GM10266 (cell line): Measurements from ENCODE around the gene MGST2.

Experiments
- DNase-seq: peaks from one replicate; pipeline ENCODE4 v3.0.0; 2012; ENCODE audit errors: extremely low spot score
- TF ChIP-seq, protein P1 (sequence below): IDR thresholded peaks from 2 replicates; pipeline ENCODE4 v1.5.1; 2012; ENCODE audit warnings: mild to moderate bottlenecking, low read depth; ENCODE audit not compliant: control insufficient read depth, insufficient read depth; ENCODE audit errors: missing control alignments

The MGST2 gene

DNA sequence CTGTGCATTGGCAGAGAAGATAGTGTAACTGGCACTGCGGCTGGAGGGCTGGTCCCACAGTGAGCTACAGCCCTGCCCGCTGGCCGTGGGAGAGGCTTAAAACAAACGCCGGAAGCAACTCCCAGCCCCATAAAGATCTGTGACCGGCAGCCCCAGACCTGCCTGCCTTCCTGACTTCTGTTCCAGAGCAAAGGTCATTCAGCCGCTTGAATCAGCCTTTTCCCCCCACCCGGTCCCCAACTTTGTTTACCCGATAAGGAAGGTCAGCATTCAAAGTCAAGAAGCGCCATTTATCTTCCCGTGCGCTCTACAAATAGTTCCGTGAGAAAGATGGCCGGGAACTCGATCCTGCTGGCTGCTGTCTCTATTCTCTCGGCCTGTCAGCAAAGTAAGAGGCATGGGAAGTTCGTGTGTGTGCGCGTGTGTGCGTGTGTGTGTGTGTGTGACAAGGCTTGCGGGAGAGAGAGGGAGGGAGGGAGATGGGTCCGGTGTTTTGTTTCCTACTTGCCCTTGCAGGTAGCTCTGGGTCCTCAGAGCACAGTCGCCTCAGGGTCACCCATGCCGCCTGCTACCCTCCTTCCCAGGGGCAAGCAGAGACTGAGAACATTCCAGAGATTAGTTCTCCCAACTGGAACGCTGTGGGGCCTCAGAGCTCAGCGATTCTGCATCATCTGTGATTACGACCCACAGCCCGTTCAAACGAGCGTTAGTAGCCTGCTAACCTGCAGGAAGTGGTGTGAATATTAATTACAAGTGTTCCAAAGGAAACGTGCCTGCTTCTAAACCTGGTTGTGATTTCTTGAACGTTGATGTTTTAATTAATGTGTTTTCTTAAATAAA is at the start of gene MGST2:
Gene MGST2 (plus strand): TSS at position 130 of the 840 bp plus-strand sequence. CDS start 201 bp downstream, at position 331.
- TF ChIP-seq, protein P1, sequence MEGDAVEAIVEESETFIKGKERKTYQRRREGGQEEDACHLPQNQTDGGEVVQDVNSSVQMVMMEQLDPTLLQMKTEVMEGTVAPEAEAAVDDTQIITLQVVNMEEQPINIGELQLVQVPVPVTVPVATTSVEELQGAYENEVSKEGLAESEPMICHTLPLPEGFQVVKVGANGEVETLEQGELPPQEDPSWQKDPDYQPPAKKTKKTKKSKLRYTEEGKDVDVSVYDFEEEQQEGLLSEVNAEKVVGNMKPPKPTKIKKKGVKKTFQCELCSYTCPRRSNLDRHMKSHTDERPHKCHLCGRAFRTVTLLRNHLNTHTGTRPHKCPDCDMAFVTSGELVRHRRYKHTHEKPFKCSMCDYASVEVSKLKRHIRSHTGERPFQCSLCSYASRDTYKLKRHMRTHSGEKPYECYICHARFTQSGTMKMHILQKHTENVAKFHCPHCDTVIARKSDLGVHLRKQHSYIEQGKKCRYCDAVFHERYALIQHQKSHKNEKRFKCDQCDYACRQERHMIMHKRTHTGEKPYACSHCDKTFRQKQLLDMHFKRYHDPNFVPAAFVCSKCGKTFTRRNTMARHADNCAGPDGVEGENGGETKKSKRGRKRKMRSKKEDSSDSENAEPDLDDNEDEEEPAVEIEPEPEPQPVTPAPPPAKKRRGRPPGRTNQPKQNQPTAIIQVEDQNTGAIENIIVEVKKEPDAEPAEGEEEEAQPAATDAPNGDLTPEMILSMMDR = no peak
- DNase-seq = peak; percentile 50

- TF ChIP-seq, protein P1 = no peak
- DNase-seq = no peak
Observed at GRCh38 chr4:139617702-139618490, 47.7 kb upstream of the MGST2 start.

DNA sequence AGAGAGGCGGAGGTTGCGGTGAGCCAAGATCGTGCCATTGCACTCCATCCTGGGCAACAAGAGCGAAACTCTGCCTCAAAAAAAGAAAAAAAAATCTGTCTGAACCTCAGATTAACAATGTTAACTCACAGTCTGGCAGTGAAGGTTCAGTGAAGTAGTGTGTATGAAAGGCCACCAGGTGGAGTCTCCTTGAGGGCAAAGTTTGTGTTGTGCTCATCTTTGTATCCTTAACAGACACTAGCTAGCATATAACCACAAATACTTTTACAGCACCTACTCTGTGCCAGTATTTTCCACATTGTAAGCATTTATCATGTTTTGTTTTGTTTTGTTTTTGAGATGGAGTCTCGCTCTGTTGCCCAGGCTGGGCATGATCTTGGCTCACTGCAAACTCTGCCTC is 46.0 kb upstream of the MGST2 start:
- TF ChIP-seq, protein P1 = peak; percentile 44
- DNase-seq = no peak

DNA sequence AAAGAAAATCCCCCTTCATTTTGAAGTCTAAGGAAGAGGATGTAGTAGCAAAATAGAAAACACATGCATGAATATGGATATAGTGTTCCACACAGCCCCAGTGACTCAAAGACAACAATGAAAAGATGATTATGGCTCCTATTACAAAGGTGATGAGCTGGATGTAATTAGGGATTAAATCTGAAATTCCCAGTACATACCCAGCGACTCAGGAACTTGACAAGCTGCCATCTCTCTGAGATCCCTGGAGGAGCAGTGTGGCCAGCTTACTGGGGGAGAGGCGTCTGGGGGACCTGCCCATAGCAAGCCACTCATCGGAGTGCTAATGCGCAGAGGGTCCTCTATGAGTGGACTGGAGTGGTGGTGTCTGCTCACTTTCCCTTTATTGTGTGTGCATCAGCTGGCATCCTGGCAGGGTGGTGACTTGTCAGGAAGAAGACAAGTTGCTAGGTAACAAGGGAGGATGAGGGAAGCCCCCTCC is 42.7 kb upstream of the MGST2 start:
- DNase-seq = no peak
- TF ChIP-seq, protein P1 = no peak

DNA sequence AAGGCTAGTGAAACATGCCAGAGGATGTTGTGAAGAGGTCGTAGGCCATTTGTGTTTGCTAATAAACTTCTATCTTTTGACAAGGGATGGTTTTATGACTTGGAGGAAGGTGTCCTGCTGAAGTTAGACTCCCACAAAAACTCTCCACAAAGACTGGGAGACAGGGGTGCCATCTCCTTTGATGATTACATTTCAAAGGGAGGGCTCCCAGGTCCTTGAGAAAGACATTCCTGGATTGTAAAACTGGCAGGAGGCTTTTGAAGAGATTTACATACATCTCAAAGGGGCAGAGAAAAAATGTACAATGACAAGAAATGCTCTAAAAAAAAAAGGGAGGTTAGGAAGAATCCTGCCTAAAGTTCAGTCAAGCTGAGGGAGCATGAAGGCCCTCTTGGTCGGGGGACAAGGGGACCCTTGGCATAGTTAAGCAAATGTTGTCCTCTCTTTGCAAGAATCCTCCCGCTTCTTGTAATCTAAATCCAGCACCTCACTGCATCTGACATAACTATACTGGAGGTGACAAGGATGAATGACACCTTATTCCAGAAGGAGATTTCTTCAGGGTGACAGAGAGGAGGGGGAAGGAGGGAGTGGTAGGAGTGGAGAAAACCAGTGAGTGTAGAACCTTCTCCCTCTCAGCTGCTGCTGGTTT is 41.1 kb upstream of the MGST2 start:
- TF ChIP-seq, protein P1 = no peak
- DNase-seq = no peak

DNA sequence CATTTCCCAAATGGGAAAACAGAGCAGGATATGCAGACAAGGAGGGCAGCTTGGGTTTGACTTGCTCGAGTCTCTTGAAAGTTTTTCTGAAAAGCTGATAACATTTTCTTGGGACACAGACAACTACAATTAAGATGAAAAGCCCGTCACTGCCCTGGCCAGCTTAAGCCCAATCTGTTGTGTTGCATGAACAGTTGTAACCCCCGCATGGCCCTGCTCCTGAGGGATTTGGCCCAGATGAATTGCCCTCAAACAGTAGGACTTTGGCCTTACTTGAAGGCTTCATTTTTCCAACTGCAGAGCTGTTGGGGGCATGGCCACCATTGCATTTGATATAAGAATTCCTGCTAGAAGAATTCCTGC is 40.5 kb upstream of the MGST2 start:
- TF ChIP-seq, protein P1 = no peak
- DNase-seq = no peak
